Liver (tissue), 9 donors: ENCODE measurements around the gene INPP5J. TPM values are rescaled to one million over a fixed set of nuclear protein-coding genes. Genes with fewer than 3 reads are reported as not detected.

Source experiments
- DNase-seq: peaks from one replicate; pipeline ENCODE4 v3.0.0-alpha.2; 2017; ENCODE audit warnings: low spot score
- H3K27ac ChIP-seq, 2 donors: one replicate each; pipeline ENCODE4 v1.7.0; 2013; ENCODE audit warnings: inconsistent platforms in 2 of 2, low read length in 2 of 2, control low read depth in 1 of 2, low read depth in 1 of 2, mild to moderate bottlenecking in 1 of 2
- H3K27me3 ChIP-seq, 4 donors: one replicate each; pipeline versions ENCODE4 v1.6.1 to v1.7.0; 2013; ENCODE audit warnings: low read length in 3 of 4, inconsistent platforms in 1 of 4, mild to moderate bottlenecking in 1 of 4, moderate library complexity in 1 of 4; ENCODE audit not compliant: control insufficient read depth in 4 of 4, insufficient read depth in 4 of 4
- H3K36me3 ChIP-seq, 4 donors: one replicate each; pipeline versions ENCODE4 v1.6.1 to v1.7.0; 2013; ENCODE audit warnings: low read length in 3 of 4, mild to moderate bottlenecking in 3 of 4, low read depth in 1 of 4, moderate library complexity in 1 of 4; ENCODE audit not compliant: control insufficient read depth in 4 of 4, insufficient read depth in 3 of 4
- H3K4me1 ChIP-seq, 4 donors: one replicate each; pipeline versions ENCODE4 v1.6.1 to v1.7.0; 2013; ENCODE audit warnings: low read length in 3 of 4, mild to moderate bottlenecking in 3 of 4, moderate library complexity in 1 of 4; ENCODE audit not compliant: control insufficient read depth in 4 of 4, insufficient read depth in 4 of 4
- H3K4me3 ChIP-seq, 3 donors: one replicate each; pipeline versions ENCODE4 v1.6.1 to v1.7.0; 2013; ENCODE audit warnings: low read length in 3 of 3, control low read depth in 1 of 3, low read depth in 1 of 3, mild to moderate bottlenecking in 1 of 3
- H3K9ac ChIP-seq, 2 donors: one replicate each; pipeline ENCODE4 v1.7.0; 2013; ENCODE audit warnings: low read length in 2 of 2, mild to moderate bottlenecking in 2 of 2, moderate library complexity in 2 of 2, control low read depth in 1 of 2, low read depth in 1 of 2
- H3K9me3 ChIP-seq, 4 donors: one replicate each; pipeline versions ENCODE4 v1.6.1 to v1.7.0; 2013; ENCODE audit warnings: low read length in 3 of 4; ENCODE audit not compliant: control insufficient read depth in 4 of 4
- EGR1 ChIP-seq, 2 donors: IDR thresholded peaks; 2 replicates each; pipeline ENCODE4 v1.6.1; 2016 to 2018; ENCODE audit warnings: antibody characterized with exemption in 2 of 2, low read depth in 2 of 2
- FOXA1 ChIP-seq: IDR thresholded peaks from 2 replicates; pipeline ENCODE4 v1.6.1; 2016; ENCODE audit warnings: antibody characterized with exemption
- FOXA2 ChIP-seq: IDR thresholded peaks from 2 replicates; pipeline ENCODE4 v1.6.1; 2016; ENCODE audit warnings: antibody characterized with exemption
- GABPA ChIP-seq, 2 donors: IDR thresholded peaks in 1 of 2; conservative IDR thresholded peaks in 1 of 2; 2 replicates each; pipeline ENCODE4 v1.6.1; 2016; ENCODE audit warnings: antibody characterized with exemption in 2 of 2, mild to moderate bottlenecking in 1 of 2, moderate library complexity in 1 of 2
- HNF4A ChIP-seq, 2 donors: conservative IDR thresholded peaks; 2 replicates each; pipeline ENCODE4 v1.6.1; 2016; ENCODE audit warnings: antibody characterized with exemption in 2 of 2, mild to moderate bottlenecking in 2 of 2
- HNF4G ChIP-seq: IDR thresholded peaks from 2 replicates; pipeline ENCODE4 v1.6.1; 2016; ENCODE audit warnings: antibody characterized with exemption
- JUND ChIP-seq, 2 donors: IDR thresholded peaks; 2 replicates each; pipeline ENCODE4 v1.6.1; 2016; ENCODE audit warnings: antibody characterized with exemption in 2 of 2
- NR2F2 ChIP-seq: IDR thresholded peaks from 2 replicates; pipeline ENCODE4 v1.6.1; 2016; ENCODE audit warnings: antibody characterized with exemption
- RAD21 ChIP-seq, 2 donors: IDR thresholded peaks; 2 replicates each; pipeline ENCODE4 v1.6.1; 2016; ENCODE audit warnings: antibody characterized with exemption in 2 of 2, mild to moderate bottlenecking in 2 of 2
- RXRA ChIP-seq, 2 donors: IDR thresholded peaks; 2 replicates each; pipeline ENCODE4 v1.6.1; 2017 to 2018; ENCODE audit warnings: antibody characterized with exemption in 2 of 2, mild to moderate bottlenecking in 1 of 2
- SP1 ChIP-seq: IDR thresholded peaks from 2 replicates; pipeline ENCODE4 v1.6.1; 2018; ENCODE audit warnings: antibody characterized with exemption, mild to moderate bottlenecking
- TAF1 ChIP-seq: conservative IDR thresholded peaks from 2 replicates; pipeline ENCODE4 v1.6.1; 2016; ENCODE audit warnings: antibody characterized with exemption, mild to moderate bottlenecking
- YY1 ChIP-seq: IDR thresholded peaks from 2 replicates; pipeline ENCODE4 v1.6.1; 2016; ENCODE audit warnings: antibody characterized with exemption, mild to moderate bottlenecking
- WGBS: extraction: QIAGEN DNeasy Blood & Tissue Kit; methylation state at CpG from one replicate; pipeline ENCODE4 v1.1.7; 2013; 5-methylcytosine and 5-hydroxymethylcytosine counted together
- polyA plus RNA-seq, 2 donors: library from polyadenylated mRNA; stranded (reverse) in 1 of 2; unstranded in 1 of 2; fragments of 200-250 nt in 1 of 2; fragments of >200 nt in 1 of 2; fragmentation: Nextera tagmentation in 1 of 2; extraction: Ambion mirVana in 1 of 2; gene quantifications; one replicate each; pipeline versions ENCODE4 v1.2.1 to v1.2.3, GENCODE V29; 2013 to 2015
- total RNA-seq, 2 donors: library from RNA; depleted of rRNA; stranded (reverse); fragments of >200 nt; gene quantifications; one replicate each; pipeline ENCODE4 v1.2.3, GENCODE V29; 2014
- TF ChIP-seq, protein P1 (sequence below): IDR thresholded peaks from 2 replicates; pipeline ENCODE4 v1.6.1; 2016; ENCODE audit warnings: antibody characterized with exemption
- TF ChIP-seq, protein P2 (sequence below): IDR thresholded peaks from 2 replicates; pipeline ENCODE4 v1.6.1; 2016; ENCODE audit warnings: antibody characterized with exemption
- TF ChIP-seq, protein P3 (sequence below): IDR thresholded peaks from 2 replicates; pipeline ENCODE4 v1.6.1; 2016; ENCODE audit warnings: antibody characterized with exemption, mild to moderate bottlenecking
- TF ChIP-seq, protein P4 (sequence below): IDR thresholded peaks from 2 replicates; pipeline ENCODE4 v1.6.1; 2016; ENCODE audit warnings: antibody characterized with exemption
- TF ChIP-seq, protein P5 (sequence below): fragments of 150-350 bp; IDR thresholded peaks from 2 replicates; pipeline ENCODE4 v1.5.1; 2017; ENCODE audit warnings: improper control_type of control experiment, low read depth, low read length; ENCODE audit not compliant: missing input control
- donor health status: healthy.
- donor health status: healthy.
- donor health status: healthy.
- donor health status: healthy.
- donor health status: healthy.

The INPP5J gene
- total and polyA plus RNA-seq, 4 donors = 0.06 to 0.17 (median 0.11) TPM

DNA sequence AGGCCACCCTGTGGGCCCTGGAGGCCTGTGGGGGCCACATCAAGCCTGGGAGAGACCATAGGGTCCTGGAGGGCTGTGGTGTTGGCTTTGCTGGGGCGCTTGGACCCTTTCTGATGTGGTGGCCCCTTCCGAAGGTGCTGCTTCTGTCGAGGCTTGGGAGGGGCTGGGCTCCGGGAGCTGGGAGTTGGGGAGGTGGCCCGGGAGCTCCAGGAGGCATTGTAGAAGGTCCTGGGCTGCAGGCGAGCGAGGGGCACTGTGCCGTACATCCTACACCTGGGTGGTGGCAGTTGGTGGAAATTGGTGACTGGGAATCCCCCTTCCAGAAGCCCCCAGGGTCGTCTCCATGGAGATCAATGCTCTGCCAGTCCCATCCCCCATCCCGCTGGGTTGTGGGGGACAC lies 15.0 kb downstream of the INPP5J start:
- TF ChIP-seq JUND (IDR thresholded peaks at IDR 0.05) = no peak
- TF ChIP-seq EGR1 (IDR thresholded peaks at IDR 0.05; ENCODE audit: low read depth in 2 of 2) = no peak
- no peak for TF ChIP-seq FOXA2
- no peak for TF ChIP-seq GABPA (IDR thresholded peaks at IDR 0.05 in 1 of 2, conservative IDR thresholded peaks at IDR 0.05 in 1 of 2)
- TF ChIP-seq, protein P1, sequence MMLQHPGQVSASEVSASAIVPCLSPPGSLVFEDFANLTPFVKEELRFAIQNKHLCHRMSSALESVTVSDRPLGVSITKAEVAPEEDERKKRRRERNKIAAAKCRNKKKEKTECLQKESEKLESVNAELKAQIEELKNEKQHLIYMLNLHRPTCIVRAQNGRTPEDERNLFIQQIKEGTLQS = no peak
- TF ChIP-seq HNF4A (conservative IDR thresholded peaks at IDR 0.05) = no peak
- no peak for TF ChIP-seq HNF4G
- TF ChIP-seq, protein P2, sequence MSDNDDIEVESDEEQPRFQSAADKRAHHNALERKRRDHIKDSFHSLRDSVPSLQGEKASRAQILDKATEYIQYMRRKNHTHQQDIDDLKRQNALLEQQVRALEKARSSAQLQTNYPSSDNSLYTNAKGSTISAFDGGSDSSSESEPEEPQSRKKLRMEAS = no peak
- TF ChIP-seq RAD21 (IDR thresholded peaks at IDR 0.05) = no peak
- no peak for TF ChIP-seq TAF1
- TF ChIP-seq, protein P3, sequence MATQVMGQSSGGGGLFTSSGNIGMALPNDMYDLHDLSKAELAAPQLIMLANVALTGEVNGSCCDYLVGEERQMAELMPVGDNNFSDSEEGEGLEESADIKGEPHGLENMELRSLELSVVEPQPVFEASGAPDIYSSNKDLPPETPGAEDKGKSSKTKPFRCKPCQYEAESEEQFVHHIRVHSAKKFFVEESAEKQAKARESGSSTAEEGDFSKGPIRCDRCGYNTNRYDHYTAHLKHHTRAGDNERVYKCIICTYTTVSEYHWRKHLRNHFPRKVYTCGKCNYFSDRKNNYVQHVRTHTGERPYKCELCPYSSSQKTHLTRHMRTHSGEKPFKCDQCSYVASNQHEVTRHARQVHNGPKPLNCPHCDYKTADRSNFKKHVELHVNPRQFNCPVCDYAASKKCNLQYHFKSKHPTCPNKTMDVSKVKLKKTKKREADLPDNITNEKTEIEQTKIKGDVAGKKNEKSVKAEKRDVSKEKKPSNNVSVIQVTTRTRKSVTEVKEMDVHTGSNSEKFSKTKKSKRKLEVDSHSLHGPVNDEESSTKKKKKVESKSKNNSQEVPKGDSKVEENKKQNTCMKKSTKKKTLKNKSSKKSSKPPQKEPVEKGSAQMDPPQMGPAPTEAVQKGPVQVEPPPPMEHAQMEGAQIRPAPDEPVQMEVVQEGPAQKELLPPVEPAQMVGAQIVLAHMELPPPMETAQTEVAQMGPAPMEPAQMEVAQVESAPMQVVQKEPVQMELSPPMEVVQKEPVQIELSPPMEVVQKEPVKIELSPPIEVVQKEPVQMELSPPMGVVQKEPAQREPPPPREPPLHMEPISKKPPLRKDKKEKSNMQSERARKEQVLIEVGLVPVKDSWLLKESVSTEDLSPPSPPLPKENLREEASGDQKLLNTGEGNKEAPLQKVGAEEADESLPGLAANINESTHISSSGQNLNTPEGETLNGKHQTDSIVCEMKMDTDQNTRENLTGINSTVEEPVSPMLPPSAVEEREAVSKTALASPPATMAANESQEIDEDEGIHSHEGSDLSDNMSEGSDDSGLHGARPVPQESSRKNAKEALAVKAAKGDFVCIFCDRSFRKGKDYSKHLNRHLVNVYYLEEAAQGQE = no peak
- TF ChIP-seq FOXA1 = no peak
- TF ChIP-seq YY1 = no peak
- no peak for TF ChIP-seq RXRA (IDR thresholded peaks at IDR 0.05)
- TF ChIP-seq SP1 = no peak
- TF ChIP-seq, protein P4, sequence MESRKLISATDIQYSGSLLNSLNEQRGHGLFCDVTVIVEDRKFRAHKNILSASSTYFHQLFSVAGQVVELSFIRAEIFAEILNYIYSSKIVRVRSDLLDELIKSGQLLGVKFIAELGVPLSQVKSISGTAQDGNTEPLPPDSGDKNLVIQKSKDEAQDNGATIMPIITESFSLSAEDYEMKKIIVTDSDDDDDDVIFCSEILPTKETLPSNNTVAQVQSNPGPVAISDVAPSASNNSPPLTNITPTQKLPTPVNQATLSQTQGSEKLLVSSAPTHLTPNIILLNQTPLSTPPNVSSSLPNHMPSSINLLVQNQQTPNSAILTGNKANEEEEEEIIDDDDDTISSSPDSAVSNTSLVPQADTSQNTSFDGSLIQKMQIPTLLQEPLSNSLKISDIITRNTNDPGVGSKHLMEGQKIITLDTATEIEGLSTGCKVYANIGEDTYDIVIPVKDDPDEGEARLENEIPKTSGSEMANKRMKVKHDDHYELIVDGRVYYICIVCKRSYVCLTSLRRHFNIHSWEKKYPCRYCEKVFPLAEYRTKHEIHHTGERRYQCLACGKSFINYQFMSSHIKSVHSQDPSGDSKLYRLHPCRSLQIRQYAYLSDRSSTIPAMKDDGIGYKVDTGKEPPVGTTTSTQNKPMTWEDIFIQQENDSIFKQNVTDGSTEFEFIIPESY = no peak
- TF ChIP-seq, protein P5, sequence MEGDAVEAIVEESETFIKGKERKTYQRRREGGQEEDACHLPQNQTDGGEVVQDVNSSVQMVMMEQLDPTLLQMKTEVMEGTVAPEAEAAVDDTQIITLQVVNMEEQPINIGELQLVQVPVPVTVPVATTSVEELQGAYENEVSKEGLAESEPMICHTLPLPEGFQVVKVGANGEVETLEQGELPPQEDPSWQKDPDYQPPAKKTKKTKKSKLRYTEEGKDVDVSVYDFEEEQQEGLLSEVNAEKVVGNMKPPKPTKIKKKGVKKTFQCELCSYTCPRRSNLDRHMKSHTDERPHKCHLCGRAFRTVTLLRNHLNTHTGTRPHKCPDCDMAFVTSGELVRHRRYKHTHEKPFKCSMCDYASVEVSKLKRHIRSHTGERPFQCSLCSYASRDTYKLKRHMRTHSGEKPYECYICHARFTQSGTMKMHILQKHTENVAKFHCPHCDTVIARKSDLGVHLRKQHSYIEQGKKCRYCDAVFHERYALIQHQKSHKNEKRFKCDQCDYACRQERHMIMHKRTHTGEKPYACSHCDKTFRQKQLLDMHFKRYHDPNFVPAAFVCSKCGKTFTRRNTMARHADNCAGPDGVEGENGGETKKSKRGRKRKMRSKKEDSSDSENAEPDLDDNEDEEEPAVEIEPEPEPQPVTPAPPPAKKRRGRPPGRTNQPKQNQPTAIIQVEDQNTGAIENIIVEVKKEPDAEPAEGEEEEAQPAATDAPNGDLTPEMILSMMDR = no peak
- TF ChIP-seq NR2F2 = no peak
- no peak overlapping the region for H3K9ac ChIP-seq
- no peak overlapping the region for H3K4me3 ChIP-seq
- no peaks in the 10 kb centered on the region for H3K9me3 ChIP-seq
- H3K27me3 ChIP-seq = no peaks in the 10 kb centered on the region
- H3K27ac ChIP-seq = no peak overlapping the region
- H3K36me3 ChIP-seq = no peaks in the 10 kb centered on the region
- no peak for DNase-seq
- H3K4me1 ChIP-seq = no peaks in the 10 kb centered on the region
- 75% methylated on average over 10 of the region's 10 CpGs for WGBS
